ENCODE data around the gene TJP3.

DNA sequence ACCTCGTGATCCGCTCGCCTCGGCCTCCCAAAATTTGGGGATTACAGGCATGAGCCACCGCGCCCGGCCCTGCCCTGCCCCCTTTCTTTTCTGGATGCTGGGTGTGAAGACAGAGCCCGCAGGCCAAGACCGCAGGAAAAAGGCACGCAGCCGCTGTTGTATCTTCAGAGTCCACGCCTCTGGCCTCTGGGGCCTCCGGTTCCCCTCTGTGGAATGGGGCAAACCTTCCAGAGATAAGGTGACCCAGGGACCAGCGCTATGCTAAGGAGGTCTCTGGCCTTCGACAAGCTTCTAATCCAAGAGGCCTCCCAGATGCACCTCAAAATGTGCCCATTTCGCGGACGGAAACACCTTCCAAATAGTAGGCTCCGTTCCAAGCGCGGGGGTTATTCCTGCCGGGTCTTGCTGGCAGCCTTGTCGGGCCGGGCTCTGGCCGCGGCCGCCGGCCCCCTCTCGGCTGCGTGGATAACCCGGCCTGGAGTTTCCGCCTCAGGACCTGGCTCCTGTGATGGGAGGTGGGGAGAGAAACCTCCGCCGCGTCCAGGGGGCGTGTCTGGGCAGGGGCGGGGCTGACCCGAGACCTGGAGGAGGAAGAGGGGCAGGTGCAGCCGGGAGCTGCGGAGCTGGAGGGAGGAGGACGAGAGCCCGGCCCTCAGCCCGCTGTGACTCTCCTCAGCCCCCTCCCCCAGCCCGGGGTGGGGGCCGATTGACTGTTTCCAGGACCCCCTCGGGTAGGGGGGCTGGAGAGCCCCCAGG lies 13.1 kb downstream of the TJP3 start:
- TF ChIP-seq, protein P1, sequence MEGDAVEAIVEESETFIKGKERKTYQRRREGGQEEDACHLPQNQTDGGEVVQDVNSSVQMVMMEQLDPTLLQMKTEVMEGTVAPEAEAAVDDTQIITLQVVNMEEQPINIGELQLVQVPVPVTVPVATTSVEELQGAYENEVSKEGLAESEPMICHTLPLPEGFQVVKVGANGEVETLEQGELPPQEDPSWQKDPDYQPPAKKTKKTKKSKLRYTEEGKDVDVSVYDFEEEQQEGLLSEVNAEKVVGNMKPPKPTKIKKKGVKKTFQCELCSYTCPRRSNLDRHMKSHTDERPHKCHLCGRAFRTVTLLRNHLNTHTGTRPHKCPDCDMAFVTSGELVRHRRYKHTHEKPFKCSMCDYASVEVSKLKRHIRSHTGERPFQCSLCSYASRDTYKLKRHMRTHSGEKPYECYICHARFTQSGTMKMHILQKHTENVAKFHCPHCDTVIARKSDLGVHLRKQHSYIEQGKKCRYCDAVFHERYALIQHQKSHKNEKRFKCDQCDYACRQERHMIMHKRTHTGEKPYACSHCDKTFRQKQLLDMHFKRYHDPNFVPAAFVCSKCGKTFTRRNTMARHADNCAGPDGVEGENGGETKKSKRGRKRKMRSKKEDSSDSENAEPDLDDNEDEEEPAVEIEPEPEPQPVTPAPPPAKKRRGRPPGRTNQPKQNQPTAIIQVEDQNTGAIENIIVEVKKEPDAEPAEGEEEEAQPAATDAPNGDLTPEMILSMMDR (IDR thresholded peaks at IDR 0.05) = no peak
- TF ChIP-seq POLR2AphosphoS5 (IDR thresholded peaks at IDR 0.05) = peak in 1 of 3 donors; percentile 52
